Muscle of leg (tissue), 11 donors: ENCODE measurements around the gene GRID1. TPM values are rescaled to one million over a fixed set of nuclear protein-coding genes. Genes with fewer than 3 reads are reported as not detected.
"Not testable (repeated sequence)": the region's sequence is repeated elsewhere in the genome, so short reads cannot be mapped to it uniquely, and the experiment has no call there.

Source experiments
- DNase-seq: peaks from one replicate; pipeline ENCODE4 v3.0.0; 2013
- H3K27ac ChIP-seq: one replicate; pipeline ENCODE4 v1.5.1; 2013; ENCODE audit warnings: mild to moderate bottlenecking, low read length, control low read depth
- H3K27me3 ChIP-seq: one replicate; pipeline ENCODE4 v1.6.1; 2013; ENCODE audit warnings: low read length; ENCODE audit not compliant: control insufficient read depth, insufficient read depth
- H3K36me3 ChIP-seq: one replicate; pipeline ENCODE4 v1.6.1; 2013; ENCODE audit warnings: low read length; ENCODE audit not compliant: control insufficient read depth, insufficient read depth
- H3K4me1 ChIP-seq: one replicate; pipeline ENCODE4 v1.6.1; 2013; ENCODE audit warnings: low read length; ENCODE audit not compliant: control insufficient read depth, insufficient read depth
- H3K4me3 ChIP-seq: one replicate; pipeline ENCODE4 v1.5.1; 2013; ENCODE audit warnings: low read length, control low read depth
- H3K9me3 ChIP-seq: replicated peaks from 2 replicates; pipeline ENCODE4 v1.6.1; 2013; ENCODE audit warnings: low read depth, low read length; ENCODE audit not compliant: control insufficient read depth
- WGBS: methylation state at CpG from one replicate; pipeline ENCODE4 v1.1.5; 2013; ENCODE audit warnings: missing lambda C conversion rate; ENCODE audit not compliant: insufficient coverage; 5-methylcytosine and 5-hydroxymethylcytosine counted together
- polyA plus RNA-seq, 8 donors: library from polyadenylated mRNA; unstranded; fragments of 120-200 nt; gene quantifications; one replicate each; pipeline versions ENCODE4 v1.2.1 to v1.2.3, GENCODE V29; 2013; ENCODE audit warnings: inconsistent platforms in 1 of 8, low replicate concordance in 1 of 8; ENCODE audit not compliant: insufficient read length in 8 of 8, insufficient read depth in 1 of 8
- total RNA-seq: library from RNA; stranded (reverse); fragments of 120-200 nt; gene quantifications from one replicate; pipeline ENCODE4 v1.2.4, GENCODE V29; 2013

The GRID1 gene
- total and polyA plus RNA-seq, 9 donors, result 2.4 to 6.1 (median 3.1) TPM

DNA sequence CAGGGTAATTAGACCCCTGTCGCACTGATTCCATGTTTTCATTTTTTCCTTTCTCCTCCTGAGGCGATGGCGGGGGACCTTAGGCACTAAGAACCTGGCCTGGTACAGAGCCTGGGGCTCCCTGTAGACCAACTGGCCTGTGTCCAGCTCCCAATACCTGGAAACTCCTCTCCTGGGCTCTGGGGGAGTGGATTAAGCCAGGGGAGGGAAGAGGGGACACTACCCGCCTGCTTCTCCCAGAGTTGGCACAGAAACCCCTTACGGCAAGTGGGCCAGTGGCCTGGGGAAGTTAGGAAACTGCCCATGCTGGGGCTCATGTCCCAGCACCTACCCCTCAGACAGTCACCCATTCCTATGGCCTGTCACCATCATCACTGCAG lies 121.6 kb downstream of the GRID1 start:
- 100% methylated on average over 1 of the region's 5 CpGs for WGBS
- Histone ChIP-seq H3K27ac (no peak overlapping the region), H3K27me3 (no peaks in the 10 kb centered on the region), H3K4me1 (peaks cover 9% of the 10 kb centered on the region), H3K9me3 (no peaks in the 10 kb centered on the region), H3K4me3 (no peak overlapping the region), H3K36me3 (no peaks in the 10 kb centered on the region)
- no peak for DNase-seq

DNA sequence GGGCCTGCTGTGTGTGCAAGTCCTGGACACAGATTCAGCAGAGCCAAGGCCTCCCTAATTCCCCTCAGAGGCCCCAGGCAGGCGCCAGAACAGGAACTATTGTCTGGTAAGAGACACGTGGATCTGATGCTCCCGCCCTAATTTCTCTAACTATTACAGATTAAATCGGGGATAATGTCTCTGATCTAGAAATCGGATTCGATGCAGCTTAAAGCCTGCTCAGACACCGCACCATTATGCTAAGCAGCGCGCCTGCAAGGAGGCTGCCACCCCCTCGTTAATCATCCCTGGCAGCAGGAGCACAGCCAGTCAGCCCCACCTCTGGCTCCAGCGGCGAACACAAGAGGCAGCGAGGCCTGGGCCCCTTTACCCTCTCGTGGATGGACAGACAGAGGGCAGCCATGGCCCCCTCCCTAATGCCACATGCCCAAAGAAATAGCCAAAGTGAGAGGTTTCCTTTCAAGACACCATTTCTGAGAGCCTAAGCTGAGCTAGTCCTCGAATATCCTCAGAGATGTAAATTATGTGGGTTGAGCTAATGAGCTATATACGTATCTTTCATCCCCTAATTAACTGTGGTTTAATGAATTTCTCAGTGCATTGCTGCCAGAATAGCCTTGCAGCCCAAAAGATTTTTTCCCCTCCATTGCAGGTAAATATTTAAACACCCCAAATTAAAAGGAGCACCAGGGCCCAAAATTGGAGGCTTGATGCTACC lies 122.1 kb downstream of the GRID1 start:
- WGBS, result 35% methylated on average over 10 of the region's 16 CpGs
- no peaks in the 10 kb centered on the region for H3K36me3 ChIP-seq
- DNase-seq, result no peak

DNA sequence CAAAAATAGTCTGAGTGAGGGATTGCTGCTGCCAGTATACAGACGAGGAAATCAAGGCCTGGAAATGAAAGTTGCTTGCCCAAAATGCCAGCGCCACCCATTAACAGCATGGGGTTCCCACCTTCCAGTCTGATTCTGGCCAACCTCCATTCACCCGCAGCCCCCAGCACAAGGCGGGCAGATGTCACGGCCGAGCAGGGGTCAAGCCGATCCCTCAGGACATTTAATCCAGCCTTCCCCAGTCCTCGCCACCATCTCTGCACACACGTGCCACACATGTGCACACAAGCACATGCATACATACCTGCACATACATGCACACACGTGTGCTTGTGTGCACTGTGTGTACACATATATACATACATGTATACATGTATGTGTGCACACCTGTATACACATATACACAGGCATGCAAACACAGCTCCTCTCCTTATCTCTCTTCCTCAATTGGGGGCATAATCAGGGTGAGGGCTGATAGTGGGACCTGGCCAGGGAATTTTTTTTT lies 122.9 kb downstream of the GRID1 start:
- H3K4me1 ChIP-seq, result peaks cover 5% of the 10 kb centered on the region
- no peak overlapping the region for H3K27ac ChIP-seq
- 81% methylated on average over 4 of the region's 10 CpGs for WGBS
- no peak overlapping the region for H3K4me3 ChIP-seq
- no peaks in the 10 kb centered on the region for H3K9me3 ChIP-seq
- no peaks in the 10 kb centered on the region for H3K36me3 ChIP-seq
- no peaks in the 10 kb centered on the region for H3K27me3 ChIP-seq
- DNase-seq, result no peak

More for the DNA sequence above, 122.1 kb downstream of the GRID1 start:
- no peaks in the 10 kb centered on the region for H3K9me3 ChIP-seq
- peaks cover 7% of the 10 kb centered on the region for H3K4me1 ChIP-seq
- no peaks in the 10 kb centered on the region for H3K27me3 ChIP-seq
- H3K27ac ChIP-seq, result no peak overlapping the region
- no peak overlapping the region for H3K4me3 ChIP-seq

DNA sequence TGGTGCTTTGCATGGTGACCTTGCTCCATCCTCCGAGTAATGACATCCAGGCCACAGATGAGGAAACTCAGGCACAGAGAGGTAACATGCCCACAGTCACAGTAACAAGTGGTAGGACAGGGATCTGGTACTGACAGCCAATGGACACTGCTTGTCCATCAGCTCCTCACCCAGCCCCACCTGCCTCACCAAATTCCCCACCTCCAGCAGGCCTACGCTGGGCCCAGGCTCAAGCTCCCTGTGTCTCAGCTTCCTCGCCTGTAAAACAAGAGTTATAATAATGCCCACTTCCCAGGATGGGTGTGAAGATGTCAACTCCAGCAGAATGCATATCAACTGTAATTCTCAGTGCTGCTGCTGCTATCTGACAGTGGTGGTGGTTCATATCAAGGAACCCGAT lies 123.8 kb downstream of the GRID1 start:
- H3K4me1 ChIP-seq, result peaks cover 5% of the 10 kb centered on the region
- H3K27me3 ChIP-seq, result no peaks in the 10 kb centered on the region
- no peak overlapping the region for H3K4me3 ChIP-seq
- H3K27ac ChIP-seq, result no peak overlapping the region
- no peak for DNase-seq
- 100% methylated on average over 1 of the region's 4 CpGs for WGBS
- H3K36me3 ChIP-seq, result no peaks in the 10 kb centered on the region
- peaks cover 2% of the 10 kb centered on the region for H3K9me3 ChIP-seq

DNA sequence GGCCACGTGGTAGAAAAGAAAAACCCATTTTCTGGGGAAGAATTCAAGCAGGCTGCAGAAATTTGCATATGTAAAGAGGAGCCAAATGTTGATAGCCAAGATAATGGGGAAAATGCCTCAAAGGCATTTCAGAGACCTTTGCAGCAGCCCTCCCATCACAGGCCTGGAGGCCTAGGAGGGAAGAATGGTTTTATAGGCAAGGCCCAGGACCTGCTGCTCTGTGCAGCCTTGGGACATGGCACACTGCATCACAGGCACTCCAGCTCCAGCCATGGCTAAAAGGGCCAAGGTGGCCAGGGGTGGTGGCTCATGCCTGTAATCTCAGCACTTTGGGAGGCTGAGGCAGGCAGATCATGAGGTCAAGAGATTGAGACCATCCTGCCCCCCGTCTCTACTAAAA lies 128.5 kb downstream of the GRID1 start:
- H3K4me3 ChIP-seq, H3K9me3 ChIP-seq, H3K27ac ChIP-seq, H3K36me3 ChIP-seq, DNase-seq, H3K4me1 ChIP-seq: not testable (repeated sequence)
- 0% methylated on average over 1 of the region's 2 CpGs for WGBS
- peaks cover 10% of the 10 kb centered on the region for H3K27me3 ChIP-seq

DNA sequence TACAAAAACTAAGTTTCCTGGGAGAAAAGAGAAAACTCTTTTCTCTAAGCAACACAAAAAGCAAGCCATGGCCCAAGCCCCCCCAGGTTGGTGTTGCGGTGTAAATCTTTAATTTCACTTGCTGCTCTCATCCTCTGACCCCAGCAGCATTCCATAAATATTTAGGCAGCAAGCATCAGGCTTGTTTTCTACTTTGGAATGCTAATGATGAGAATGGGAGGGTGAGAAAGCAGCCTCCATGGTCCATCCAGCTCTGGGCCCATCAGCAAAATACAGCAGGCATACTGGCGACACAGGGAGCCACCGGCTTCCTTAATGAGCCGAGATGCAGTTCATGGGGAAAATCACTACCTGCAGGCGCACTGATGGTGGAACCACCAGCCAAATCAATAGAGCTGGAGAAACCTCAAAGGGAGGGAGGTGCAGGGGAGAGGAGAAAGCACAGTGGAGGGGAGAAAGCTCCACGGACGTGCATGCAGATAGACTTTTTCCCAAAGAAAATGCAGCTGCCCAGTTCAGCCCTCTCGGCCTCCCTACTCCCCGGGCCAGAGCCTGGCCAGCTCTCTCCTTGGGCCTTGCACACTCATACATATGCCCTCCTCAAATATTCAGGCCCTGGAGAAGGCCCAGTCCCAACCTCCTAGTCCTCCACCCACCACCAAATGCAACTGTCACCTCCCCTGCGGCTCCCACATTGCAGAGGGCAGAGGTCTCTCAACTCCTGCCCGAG lies 131.9 kb downstream of the GRID1 start:
- WGBS, result 62% methylated on average over 9 of the region's 11 CpGs
- no peaks in the 10 kb centered on the region for H3K4me1 ChIP-seq
- no peak for DNase-seq
- H3K9me3 ChIP-seq, result peaks cover 2% of the 10 kb centered on the region
- H3K27me3 ChIP-seq, result peaks cover 11% of the 10 kb centered on the region
- H3K4me3 ChIP-seq, result no peak overlapping the region
- H3K27ac ChIP-seq, result no peak overlapping the region
- no peaks in the 10 kb centered on the region for H3K36me3 ChIP-seq

DNA sequence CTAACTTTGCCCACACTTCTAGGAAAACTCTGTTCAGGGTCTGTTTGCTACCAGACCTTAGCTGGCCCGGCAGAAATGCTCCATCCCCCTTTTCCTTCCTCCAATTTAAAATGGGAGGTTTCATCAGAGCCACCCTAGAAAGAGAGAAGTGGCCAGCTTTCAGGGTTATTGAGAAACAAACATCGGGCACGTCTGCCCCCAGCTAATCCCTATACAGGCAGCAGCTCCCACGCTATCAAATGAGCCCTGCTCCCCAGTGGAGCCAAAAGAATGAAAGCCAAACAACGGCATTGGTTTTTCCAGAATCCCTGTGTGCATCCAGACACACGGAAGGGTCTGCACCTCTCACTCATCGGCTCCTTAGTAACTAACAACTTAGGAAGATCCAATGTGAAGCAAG lies 132.5 kb downstream of the GRID1 start:
- 80% methylated on average over 1 of the region's 7 CpGs for WGBS
- H3K27me3 ChIP-seq, result peaks cover 11% of the 10 kb centered on the region
- peaks cover 2% of the 10 kb centered on the region for H3K9me3 ChIP-seq

DNA sequence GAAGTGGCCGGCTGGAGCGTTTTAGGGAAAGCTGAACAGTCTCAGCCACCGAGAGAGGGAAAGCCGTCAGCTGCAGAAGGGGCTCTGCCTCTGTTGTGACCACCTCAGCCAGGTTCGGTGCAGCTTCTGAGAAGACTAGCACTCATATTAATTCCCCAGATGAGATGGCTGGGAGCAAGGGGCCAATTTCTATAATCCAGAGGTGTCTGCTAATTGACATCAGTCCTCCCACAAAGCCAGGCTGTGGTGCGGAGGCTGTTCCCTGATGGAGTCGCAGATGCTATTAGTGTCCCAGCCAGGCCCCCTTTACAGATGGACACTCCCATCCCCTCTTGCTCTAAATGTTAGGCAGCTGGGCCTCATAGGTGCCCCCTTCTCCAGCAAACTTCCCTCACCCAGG lies 133.5 kb downstream of the GRID1 start:
- H3K36me3 ChIP-seq, result no peaks in the 10 kb centered on the region
- no peaks in the 10 kb centered on the region for H3K4me1 ChIP-seq
- peaks cover 1% of the 10 kb centered on the region for H3K9me3 ChIP-seq
- no peak overlapping the region for H3K4me3 ChIP-seq
- 47% methylated on average over 4 of the region's 7 CpGs for WGBS
- peaks cover 11% of the 10 kb centered on the region for H3K27me3 ChIP-seq
- no peak overlapping the region for H3K27ac ChIP-seq
- DNase-seq, result no peak

More for the DNA sequence above, 132.5 kb downstream of the GRID1 start:
- no peaks in the 10 kb centered on the region for H3K4me1 ChIP-seq
- DNase-seq, result no peak
- H3K36me3 ChIP-seq, result no peaks in the 10 kb centered on the region
- no peak overlapping the region for H3K27ac ChIP-seq
- H3K4me3 ChIP-seq, result no peak overlapping the region

DNA sequence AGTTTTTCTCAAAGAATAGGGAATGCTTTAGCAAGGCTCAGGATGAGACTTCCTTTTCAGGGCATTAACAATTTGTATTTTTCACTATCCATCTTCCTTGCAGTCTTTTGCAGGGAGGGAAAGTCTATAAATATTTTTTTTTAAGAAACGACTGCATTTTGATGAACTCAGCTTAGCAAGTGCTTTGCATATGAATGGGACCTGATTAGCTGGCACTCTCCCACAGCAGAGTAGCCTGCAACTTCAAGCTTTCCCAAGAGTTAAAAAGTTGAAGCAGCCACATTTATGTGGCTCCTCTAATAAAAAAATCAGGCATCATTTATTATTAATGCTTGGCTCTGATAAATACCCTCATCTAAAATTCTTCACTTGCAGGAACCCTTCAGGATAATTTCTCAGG lies 134.0 kb downstream of the GRID1 start:
- H3K4me1 ChIP-seq, result no peaks in the 10 kb centered on the region
- peaks cover 11% of the 10 kb centered on the region for H3K27me3 ChIP-seq
- no CpG with 5 or more reads among the region's 1 CpG for WGBS
- no peaks in the 10 kb centered on the region for H3K36me3 ChIP-seq
- no peak overlapping the region for H3K27ac ChIP-seq
- no peak overlapping the region for H3K4me3 ChIP-seq
- DNase-seq, result no peak
- H3K9me3 ChIP-seq, result no peaks in the 10 kb centered on the region

DNA sequence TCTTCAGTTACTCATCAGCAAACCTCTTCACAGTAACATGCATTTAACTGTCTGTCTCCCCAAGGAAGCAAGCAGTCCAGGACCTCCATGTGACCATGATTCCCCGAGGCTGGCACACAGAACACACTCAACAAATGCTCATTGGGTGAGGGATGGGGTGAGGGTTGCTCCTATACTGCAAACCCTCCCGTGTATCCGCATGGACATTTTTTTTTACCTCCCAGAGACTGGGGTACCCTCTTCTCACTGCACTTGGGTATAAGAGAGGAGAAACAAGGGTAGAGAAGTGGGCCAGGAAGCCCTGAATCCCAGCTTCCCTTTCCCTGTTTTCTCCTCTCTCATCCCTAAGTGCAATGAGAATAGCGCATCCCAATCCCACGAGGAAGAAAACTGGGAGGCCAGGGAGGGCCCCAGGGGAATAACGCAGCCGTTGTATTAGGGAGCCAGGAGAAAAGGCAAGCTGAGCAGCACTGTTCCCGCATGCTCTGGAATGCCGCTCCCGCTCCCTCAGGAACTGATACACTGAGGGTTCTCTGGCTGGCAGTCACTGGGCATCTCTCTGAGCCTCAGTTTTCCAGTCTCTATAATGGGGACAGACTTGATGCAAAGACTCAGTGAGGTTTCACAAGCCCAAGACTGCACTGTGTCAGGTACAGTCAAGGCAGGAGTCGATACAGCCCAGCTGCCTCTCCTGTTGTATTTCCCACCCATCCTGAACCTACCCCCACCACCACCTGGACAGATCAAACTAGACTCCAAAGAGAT lies 134.6 kb downstream of the GRID1 start:
- H3K27me3 ChIP-seq, result peaks cover 11% of the 10 kb centered on the region
- peaks cover 2% of the 10 kb centered on the region for H3K4me1 ChIP-seq
- no peak for DNase-seq
- no peak overlapping the region for H3K27ac ChIP-seq
- no peak overlapping the region for H3K4me3 ChIP-seq
- WGBS, result 73% methylated on average over 7 of the region's 11 CpGs
- no peaks in the 10 kb centered on the region for H3K36me3 ChIP-seq
- no peaks in the 10 kb centered on the region for H3K9me3 ChIP-seq
